ENCODE results near the gene KRT12. TPM values are rescaled to one million over a fixed set of nuclear protein-coding genes. Genes with fewer than 3 reads are reported as not detected.

The KRT12 gene
- total and polyA plus RNA-seq, 9 of the 15 experiments (the other 6 are each of a cell fraction or from before 2014, with no cell fraction given) = 0.18 to 7.0 (median 2.2) TPM

- no peak for TF ChIP-seq RAD51 (IDR thresholded peaks at IDR 0.05; ENCODE audit: borderline replicate concordance, low read depth)
- TF ChIP-seq KLF16 (IDR thresholded peaks at IDR 0.05) = no peak
- TF ChIP-seq TOE1 (IDR thresholded peaks at IDR 0.05; ENCODE audit: borderline replicate concordance) = no peak
- TF ChIP-seq TOE1 (CRISPR knock-in tag; IDR thresholded peaks at IDR 0.05; ENCODE audit: borderline replicate concordance, low read depth) = no peak
- no peak for TF ChIP-seq HLTF (IDR thresholded peaks at IDR 0.05)
- no peak for TF ChIP-seq ARID4B (CRISPR knock-in tag; IDR thresholded peaks at IDR 0.05)
- no peak for TF ChIP-seq ARID2 (IDR thresholded peaks at IDR 0.05)
- peak; percentile 82 to 90 for TF ChIP-seq TRIM24 (IDR thresholded peaks at IDR 0.05)
- TF ChIP-seq SOX6 (IDR thresholded peaks at IDR 0.05) = peak; percentile 71
- TF ChIP-seq, protein P1, sequence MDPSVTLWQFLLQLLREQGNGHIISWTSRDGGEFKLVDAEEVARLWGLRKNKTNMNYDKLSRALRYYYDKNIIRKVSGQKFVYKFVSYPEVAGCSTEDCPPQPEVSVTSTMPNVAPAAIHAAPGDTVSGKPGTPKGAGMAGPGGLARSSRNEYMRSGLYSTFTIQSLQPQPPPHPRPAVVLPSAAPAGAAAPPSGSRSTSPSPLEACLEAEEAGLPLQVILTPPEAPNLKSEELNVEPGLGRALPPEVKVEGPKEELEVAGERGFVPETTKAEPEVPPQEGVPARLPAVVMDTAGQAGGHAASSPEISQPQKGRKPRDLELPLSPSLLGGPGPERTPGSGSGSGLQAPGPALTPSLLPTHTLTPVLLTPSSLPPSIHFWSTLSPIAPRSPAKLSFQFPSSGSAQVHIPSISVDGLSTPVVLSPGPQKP (CRISPR knock-in tag; IDR thresholded peaks at IDR 0.05) = no peak
- TF ChIP-seq SIRT6 (IDR thresholded peaks at IDR 0.05; ENCODE audit: low read depth, low read length) = no peak
These were observed 12.7 kb downstream of the KRT12 start (continued) for GRCh38 chr17:40854175-40854814.
